HEK293 (cell line): Measurements from ENCODE around the gene EML1.

ENCODE experiments used
- GLI2 ChIP-seq: fragments of 450-650 bp; formaldehyde crosslinking; IDR thresholded peaks from 2 replicates; pipeline ENCODE4; 2017; ENCODE audit warnings: missing biosample characterization, missing genetic modification characterization, low read depth, borderline replicate concordance
- HOXA7 ChIP-seq: sonication (generic); formaldehyde crosslinking; IDR thresholded peaks from 2 replicates; pipeline ENCODE4 v1.8.1; 2022; ENCODE audit warnings: missing genetic modification reagents, borderline replicate concordance
- KLF16 ChIP-seq: fragments of 450-650 bp; formaldehyde crosslinking; IDR thresholded peaks from 2 replicates; pipeline ENCODE4 v1.5.1; 2017; ENCODE audit warnings: missing biosample characterization, missing genetic modification characterization
- OSR2 ChIP-seq: fragments of 450-650 bp; formaldehyde crosslinking; IDR thresholded peaks from 2 replicates; pipeline ENCODE4 v1.5.1; 2016; ENCODE audit warnings: missing biosample characterization, missing genetic modification characterization
- SCRT1 ChIP-seq: fragments of 450-650 bp; formaldehyde crosslinking; IDR thresholded peaks from 2 replicates; pipeline ENCODE4 v1.5.1; 2016; ENCODE audit warnings: missing biosample characterization, missing genetic modification characterization, borderline replicate concordance
- SCRT2 ChIP-seq: fragments of 450-650 bp; formaldehyde crosslinking; IDR thresholded peaks from 2 replicates; pipeline ENCODE4 v1.5.1; 2016; ENCODE audit warnings: missing biosample characterization, missing genetic modification characterization
- SP3 ChIP-seq: fragments of 450-650 bp; formaldehyde crosslinking; IDR thresholded peaks from 2 replicates; pipeline ENCODE4 v1.5.1; 2016; ENCODE audit warnings: missing biosample characterization, missing genetic modification characterization
- ZBTB17 ChIP-seq: fragments of 450-650 bp; formaldehyde crosslinking; IDR thresholded peaks from 2 replicates; pipeline ENCODE4 v1.5.1; 2016; ENCODE audit warnings: missing biosample characterization, missing genetic modification characterization
- ZBTB7A ChIP-seq: fragments of 450-650 bp; formaldehyde crosslinking; IDR thresholded peaks from 2 replicates; pipeline ENCODE4 v1.5.1; 2016; ENCODE audit warnings: low read depth, missing biosample characterization, missing genetic modification characterization
- ZFP41 ChIP-seq: fragments of 450-650 bp; formaldehyde crosslinking; IDR thresholded peaks from 2 replicates; pipeline ENCODE4 v1.5.1; 2016; ENCODE audit warnings: missing biosample characterization, missing genetic modification characterization, borderline replicate concordance
- ZNF175 ChIP-seq: fragments of 450-650 bp; formaldehyde crosslinking; IDR thresholded peaks from 2 replicates; pipeline ENCODE4 v1.5.1; 2016; ENCODE audit warnings: missing biosample characterization, missing genetic modification characterization
- ZNF433 ChIP-seq: fragments of 450-650 bp; formaldehyde crosslinking; IDR thresholded peaks from 2 replicates; pipeline ENCODE4 v1.5.1; 2016; ENCODE audit warnings: missing biosample characterization, missing genetic modification characterization, low read depth
- ZNF48 ChIP-seq: fragments of 450-650 bp; formaldehyde crosslinking; IDR thresholded peaks from 2 replicates; pipeline ENCODE4 v1.5.1; 2016; ENCODE audit warnings: missing biosample characterization, missing genetic modification characterization
- ZNF529 ChIP-seq: fragments of 450-650 bp; formaldehyde crosslinking; IDR thresholded peaks from 2 replicates; pipeline ENCODE4 v1.5.1; 2017; ENCODE audit warnings: missing genetic modification characterization, missing biosample characterization; ENCODE audit not compliant: insufficient replicate concordance
- ZNF621 ChIP-seq: fragments of 450-650 bp; formaldehyde crosslinking; IDR thresholded peaks from 2 replicates; pipeline ENCODE4 v1.5.1; 2017; ENCODE audit warnings: missing biosample characterization, missing genetic modification characterization
- ZNF629 ChIP-seq: fragments of 450-650 bp; formaldehyde crosslinking; IDR thresholded peaks from 2 replicates; pipeline ENCODE4 v1.5.1; 2017; ENCODE audit warnings: missing biosample characterization, missing genetic modification characterization
- ZNF654 ChIP-seq: fragments of 450-650 bp; formaldehyde crosslinking; IDR thresholded peaks from 2 replicates; pipeline ENCODE4 v1.5.1; 2016; ENCODE audit warnings: low read depth, missing biosample characterization, missing genetic modification characterization
- ZNF670 ChIP-seq: fragments of 450-650 bp; formaldehyde crosslinking; IDR thresholded peaks from 2 replicates; pipeline ENCODE4 v1.5.1; 2016; ENCODE audit warnings: missing biosample characterization, missing genetic modification characterization, low read depth
- ZNF791 ChIP-seq: fragments of 450-650 bp; formaldehyde crosslinking; IDR thresholded peaks from 2 replicates; pipeline ENCODE4 v1.5.1; 2016; ENCODE audit warnings: missing biosample characterization, missing genetic modification characterization
- ZNF837 ChIP-seq: fragments of 450-650 bp; formaldehyde crosslinking; IDR thresholded peaks from 2 replicates; pipeline ENCODE4 v1.5.1; 2016; ENCODE audit warnings: missing biosample characterization, missing genetic modification characterization
- ZSCAN23 ChIP-seq: fragments of 450-650 bp; formaldehyde crosslinking; IDR thresholded peaks from 2 replicates; pipeline ENCODE4 v1.5.1; 2016; ENCODE audit warnings: missing biosample characterization, missing genetic modification characterization
- ZXDB ChIP-seq: fragments of 450-650 bp; formaldehyde crosslinking; IDR thresholded peaks from 2 replicates; pipeline ENCODE4 v1.5.1; 2016; ENCODE audit warnings: missing biosample characterization, missing genetic modification characterization
- TF ChIP-seq, protein P1 (sequence below): fragments of 450-650 bp; formaldehyde crosslinking; IDR thresholded peaks from 2 replicates; pipeline ENCODE4 v1.5.1; 2016; ENCODE audit warnings: missing biosample characterization, missing genetic modification characterization
- TF ChIP-seq, protein P2 (sequence below): fragments of 450-650 bp; formaldehyde crosslinking; IDR thresholded peaks from 2 replicates; pipeline ENCODE4 v1.5.1; 2016; ENCODE audit warnings: missing biosample characterization, missing genetic modification characterization
- TF ChIP-seq, protein P3 (sequence below): fragments of 450-650 bp; formaldehyde crosslinking; IDR thresholded peaks from 2 replicates; pipeline ENCODE4 v1.5.1; 2017; ENCODE audit warnings: missing biosample characterization, missing genetic modification characterization
- TF ChIP-seq, protein P4 (sequence below): fragments of 450-650 bp; formaldehyde crosslinking; conservative IDR thresholded peaks from 2 replicates; pipeline ENCODE4 v1.5.1; 2016; ENCODE audit warnings: low read depth, missing biosample characterization, missing genetic modification characterization
- TF ChIP-seq, protein P5 (sequence below): fragments of 450-650 bp; IDR thresholded peaks from 2 replicates; pipeline ENCODE4 v1.5.1; 2018; ENCODE audit warnings: missing biosample characterization, missing genetic modification characterization

The EML1 gene

DNA sequence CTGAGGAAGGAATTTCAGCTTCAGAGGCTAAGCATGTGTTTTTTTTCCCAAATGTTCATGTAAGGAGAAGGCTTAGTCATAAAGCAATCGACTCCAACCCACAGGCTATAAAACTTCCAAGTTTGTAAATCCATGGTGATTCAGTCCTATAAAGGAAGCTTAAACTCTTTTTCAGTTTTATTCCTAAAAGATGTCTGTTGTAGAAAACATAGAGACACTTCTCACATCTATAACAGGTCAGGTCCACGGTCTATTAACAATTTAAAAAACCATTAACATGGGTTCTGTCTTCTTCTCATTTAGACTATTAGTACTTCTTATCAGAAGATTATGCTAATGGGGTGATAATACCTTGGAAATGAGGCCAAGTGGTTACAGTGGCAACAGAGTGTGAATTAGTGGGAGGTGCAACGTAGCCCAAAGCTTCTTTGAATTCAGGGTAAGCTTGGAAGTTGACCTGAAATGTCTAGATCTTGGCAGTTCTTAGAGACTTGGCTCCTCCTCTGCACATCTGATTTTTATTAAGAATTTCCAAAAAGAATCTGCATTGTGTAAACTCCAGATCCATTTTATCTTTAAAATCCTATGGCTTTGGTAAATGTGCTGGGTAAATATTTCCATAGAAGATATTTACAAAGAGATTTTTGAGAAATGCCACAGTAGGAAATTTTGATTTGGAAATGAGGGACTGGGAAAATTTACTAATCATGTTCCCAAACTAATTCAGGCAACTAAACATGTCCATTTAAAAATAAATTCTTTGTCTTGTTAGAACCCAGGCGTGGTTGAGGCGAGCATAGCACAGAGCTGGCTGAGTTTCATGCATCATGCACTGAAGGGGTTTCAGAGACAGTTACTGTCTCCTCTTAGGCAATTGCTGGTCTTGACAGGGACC, 86.4 kb downstream of the EML1 start (continued):
- TF ChIP-seq, protein P1, sequence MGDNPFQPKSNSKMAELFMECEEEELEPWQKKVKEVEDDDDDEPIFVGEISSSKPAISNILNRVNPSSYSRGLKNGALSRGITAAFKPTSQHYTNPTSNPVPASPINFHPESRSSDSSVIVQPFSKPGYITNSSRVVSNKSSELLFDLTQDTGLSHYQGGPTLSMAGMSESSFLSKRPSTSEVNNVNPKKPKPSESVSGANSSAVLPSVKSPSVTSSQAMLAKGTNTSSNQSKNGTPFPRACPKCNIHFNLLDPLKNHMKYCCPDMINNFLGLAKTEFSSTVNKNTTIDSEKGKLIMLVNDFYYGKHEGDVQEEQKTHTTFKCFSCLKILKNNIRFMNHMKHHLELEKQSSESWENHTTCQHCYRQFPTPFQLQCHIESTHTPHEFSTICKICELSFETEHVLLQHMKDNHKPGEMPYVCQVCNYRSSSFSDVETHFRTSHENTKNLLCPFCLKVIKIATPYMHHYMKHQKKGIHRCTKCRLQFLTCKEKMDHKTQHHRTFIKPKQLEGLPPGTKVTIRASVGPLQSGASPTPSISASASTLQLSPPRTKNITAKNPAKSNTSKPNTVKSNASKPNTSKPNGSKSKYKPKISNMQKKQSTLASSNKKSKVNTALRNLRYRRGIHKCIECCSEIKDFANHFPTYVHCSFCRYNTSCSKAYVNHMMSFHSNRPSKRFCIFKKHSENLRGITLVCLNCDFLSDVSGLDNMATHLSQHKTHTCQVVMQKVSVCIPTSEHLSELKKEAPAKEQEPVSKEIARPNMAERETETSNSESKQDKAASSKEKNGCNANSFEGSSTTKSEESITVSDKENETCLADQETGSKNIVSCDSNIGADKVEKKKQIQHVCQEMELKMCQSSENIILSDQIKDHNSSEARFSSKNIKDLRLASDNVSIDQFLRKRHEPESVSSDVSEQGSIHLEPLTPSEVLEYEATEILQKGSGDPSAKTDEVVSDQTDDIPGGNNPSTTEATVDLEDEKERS (tag by site-specific recombination) = no peak
- TF ChIP-seq ZNF621 (tag by site-specific recombination) = no peak
- no peak for TF ChIP-seq KLF16 (tag by site-specific recombination)
- TF ChIP-seq ZNF837 (tag by site-specific recombination) = no peak
- TF ChIP-seq, protein P2, sequence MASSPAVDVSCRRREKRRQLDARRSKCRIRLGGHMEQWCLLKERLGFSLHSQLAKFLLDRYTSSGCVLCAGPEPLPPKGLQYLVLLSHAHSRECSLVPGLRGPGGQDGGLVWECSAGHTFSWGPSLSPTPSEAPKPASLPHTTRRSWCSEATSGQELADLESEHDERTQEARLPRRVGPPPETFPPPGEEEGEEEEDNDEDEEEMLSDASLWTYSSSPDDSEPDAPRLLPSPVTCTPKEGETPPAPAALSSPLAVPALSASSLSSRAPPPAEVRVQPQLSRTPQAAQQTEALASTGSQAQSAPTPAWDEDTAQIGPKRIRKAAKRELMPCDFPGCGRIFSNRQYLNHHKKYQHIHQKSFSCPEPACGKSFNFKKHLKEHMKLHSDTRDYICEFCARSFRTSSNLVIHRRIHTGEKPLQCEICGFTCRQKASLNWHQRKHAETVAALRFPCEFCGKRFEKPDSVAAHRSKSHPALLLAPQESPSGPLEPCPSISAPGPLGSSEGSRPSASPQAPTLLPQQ (tag by site-specific recombination) = no peak
- no peak for TF ChIP-seq ZNF175
- TF ChIP-seq OSR2 (tag by site-specific recombination) = peak; percentile 95
- TF ChIP-seq ZNF791 (tag by site-specific recombination) = no peak
- TF ChIP-seq, protein P3, sequence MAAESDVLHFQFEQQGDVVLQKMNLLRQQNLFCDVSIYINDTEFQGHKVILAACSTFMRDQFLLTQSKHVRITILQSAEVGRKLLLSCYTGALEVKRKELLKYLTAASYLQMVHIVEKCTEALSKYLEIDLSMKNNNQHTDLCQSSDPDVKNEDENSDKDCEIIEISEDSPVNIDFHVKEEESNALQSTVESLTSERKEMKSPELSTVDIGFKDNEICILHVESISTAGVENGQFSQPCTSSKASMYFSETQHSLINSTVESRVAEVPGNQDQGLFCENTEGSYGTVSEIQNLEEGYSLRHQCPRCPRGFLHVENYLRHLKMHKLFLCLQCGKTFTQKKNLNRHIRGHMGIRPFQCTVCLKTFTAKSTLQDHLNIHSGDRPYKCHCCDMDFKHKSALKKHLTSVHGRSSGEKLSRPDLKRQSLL (tag by site-specific recombination) = no peak
- peak; percentile 65 for TF ChIP-seq ZBTB17 (tag by site-specific recombination)
- no peak for TF ChIP-seq SP3
- TF ChIP-seq SCRT2 = peak; percentile 38; the same call in 1 of the 2 replicates
- TF ChIP-seq ZBTB7A = no peak
- TF ChIP-seq ZNF48 (tag by site-specific recombination) = no peak
- TF ChIP-seq ZNF654 = no peak
- no peak for TF ChIP-seq ZFP41 (tag by site-specific recombination)
- no peak for TF ChIP-seq ZNF529 (tag by site-specific recombination)
- TF ChIP-seq, protein P4, sequence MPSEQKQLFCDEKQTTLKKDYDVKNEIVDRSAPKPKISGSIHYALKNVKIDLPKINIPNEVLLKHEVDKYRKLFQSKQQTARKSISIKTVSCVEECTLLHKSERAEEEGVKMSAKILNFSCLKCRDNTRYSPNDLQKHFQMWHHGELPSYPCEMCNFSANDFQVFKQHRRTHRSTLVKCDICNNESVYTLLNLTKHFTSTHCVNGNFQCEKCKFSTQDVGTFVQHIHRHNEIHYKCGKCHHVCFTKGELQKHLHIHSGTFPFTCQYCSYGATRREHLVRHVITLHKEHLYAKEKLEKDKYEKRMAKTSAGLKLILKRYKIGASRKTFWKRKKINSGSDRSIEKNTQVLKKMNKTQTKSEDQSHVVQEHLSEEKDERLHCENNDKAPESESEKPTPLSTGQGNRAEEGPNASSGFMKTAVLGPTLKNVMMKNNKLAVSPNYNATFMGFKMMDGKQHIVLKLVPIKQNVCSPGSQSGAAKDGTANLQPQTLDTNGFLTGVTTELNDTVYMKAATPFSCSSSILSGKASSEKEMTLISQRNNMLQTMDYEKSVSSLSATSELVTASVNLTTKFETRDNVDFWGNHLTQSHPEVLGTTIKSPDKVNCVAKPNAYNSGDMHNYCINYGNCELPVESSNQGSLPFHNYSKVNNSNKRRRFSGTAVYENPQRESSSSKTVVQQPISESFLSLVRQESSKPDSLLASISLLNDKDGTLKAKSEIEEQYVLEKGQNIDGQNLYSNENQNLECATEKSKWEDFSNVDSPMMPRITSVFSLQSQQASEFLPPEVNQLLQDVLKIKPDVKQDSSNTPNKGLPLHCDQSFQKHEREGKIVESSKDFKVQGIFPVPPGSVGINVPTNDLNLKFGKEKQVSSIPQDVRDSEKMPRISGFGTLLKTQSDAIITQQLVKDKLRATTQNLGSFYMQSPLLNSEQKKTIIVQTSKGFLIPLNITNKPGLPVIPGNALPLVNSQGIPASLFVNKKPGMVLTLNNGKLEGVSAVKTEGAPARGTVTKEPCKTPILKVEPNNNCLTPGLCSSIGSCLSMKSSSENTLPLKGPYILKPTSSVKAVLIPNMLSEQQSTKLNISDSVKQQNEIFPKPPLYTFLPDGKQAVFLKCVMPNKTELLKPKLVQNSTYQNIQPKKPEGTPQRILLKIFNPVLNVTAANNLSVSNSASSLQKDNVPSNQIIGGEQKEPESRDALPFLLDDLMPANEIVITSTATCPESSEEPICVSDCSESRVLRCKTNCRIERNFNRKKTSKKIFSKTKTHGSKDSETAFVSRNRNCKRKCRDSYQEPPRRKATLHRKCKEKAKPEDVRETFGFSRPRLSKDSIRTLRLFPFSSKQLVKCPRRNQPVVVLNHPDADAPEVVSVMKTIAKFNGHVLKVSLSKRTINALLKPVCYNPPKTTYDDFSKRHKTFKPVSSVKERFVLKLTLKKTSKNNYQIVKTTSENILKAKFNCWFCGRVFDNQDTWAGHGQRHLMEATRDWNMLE (tag by site-specific recombination) = no peak
- TF ChIP-seq ZSCAN23 (tag by site-specific recombination) = no peak
- TF ChIP-seq HOXA7 (CRISPR knock-in tag) = no peak
- peak; percentile 39; the same call in 1 of the 2 replicates for TF ChIP-seq GLI2 (tag by site-specific recombination)
- TF ChIP-seq ZNF670 (tag by site-specific recombination) = no peak
- 0 out of 2 replicates have a peak, but pooled peaks have one; percentile 45 for TF ChIP-seq ZXDB (tag by site-specific recombination)
- peak; percentile 50 for TF ChIP-seq ZNF629 (tag by site-specific recombination)
- TF ChIP-seq, protein P5, sequence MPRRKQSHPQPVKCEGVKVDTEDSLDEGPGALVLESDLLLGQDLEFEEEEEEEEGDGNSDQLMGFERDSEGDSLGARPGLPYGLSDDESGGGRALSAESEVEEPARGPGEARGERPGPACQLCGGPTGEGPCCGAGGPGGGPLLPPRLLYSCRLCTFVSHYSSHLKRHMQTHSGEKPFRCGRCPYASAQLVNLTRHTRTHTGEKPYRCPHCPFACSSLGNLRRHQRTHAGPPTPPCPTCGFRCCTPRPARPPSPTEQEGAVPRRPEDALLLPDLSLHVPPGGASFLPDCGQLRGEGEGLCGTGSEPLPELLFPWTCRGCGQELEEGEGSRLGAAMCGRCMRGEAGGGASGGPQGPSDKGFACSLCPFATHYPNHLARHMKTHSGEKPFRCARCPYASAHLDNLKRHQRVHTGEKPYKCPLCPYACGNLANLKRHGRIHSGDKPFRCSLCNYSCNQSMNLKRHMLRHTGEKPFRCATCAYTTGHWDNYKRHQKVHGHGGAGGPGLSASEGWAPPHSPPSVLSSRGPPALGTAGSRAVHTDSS (tag by site-specific recombination) = no peak
- no peak for TF ChIP-seq ZNF433
- 0 out of 2 replicates have a peak, but pooled peaks have one; percentile 18 for TF ChIP-seq SCRT1 (tag by site-specific recombination)
